GM21526 (cell line): ENCODE results near the gene CLIC5.

Experiments
- ATAC-seq: cut with Tn5 transposase; IDR thresholded peaks from one replicate; pipeline ENCODE4 v1.9.1; 2021; ENCODE audit warnings: moderate library complexity; ENCODE audit not compliant: unreplicated experiment, low FRiP score

Gene CLIC5

DNA sequence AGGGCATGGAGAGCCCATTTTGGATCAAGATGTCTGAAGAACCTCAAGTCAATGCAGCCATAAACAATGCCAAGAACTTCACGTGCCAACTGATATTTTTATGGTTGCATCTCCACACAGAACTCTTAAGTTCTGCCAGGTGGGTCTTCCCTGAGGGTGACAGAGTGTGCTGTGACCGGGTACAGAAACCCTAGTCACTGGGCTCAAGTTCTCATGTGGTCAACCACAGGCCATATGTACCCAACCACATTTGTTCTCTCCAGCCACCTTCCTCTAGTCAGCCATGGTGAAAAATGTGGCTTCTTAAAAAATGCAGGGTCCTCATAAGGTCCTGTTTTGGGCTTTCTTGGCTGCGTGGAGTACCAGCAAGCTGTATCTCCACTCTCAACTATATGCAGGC is 48.9 kb downstream of the CLIC5 start:
- ATAC-seq = no peak

DNA sequence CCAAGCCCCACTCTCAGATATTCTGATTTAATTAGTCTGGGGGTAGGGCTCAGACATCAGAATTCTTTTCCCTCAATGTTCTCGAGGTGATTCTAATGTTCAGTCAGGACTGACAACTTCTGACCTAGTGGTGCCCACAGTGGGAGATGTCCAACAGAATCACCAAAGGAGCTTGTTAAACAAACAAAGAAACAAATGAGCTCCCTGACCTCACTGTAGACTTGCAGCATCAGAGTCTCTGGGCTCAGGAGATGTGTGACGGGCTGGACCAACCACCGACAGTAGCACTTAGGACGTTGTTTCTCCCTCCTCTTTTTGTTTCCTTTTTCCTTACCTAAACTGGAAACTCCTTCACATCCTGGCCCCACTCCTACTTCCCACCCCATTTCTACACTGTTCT is 49.3 kb downstream of the CLIC5 start:
- no peak for ATAC-seq

DNA sequence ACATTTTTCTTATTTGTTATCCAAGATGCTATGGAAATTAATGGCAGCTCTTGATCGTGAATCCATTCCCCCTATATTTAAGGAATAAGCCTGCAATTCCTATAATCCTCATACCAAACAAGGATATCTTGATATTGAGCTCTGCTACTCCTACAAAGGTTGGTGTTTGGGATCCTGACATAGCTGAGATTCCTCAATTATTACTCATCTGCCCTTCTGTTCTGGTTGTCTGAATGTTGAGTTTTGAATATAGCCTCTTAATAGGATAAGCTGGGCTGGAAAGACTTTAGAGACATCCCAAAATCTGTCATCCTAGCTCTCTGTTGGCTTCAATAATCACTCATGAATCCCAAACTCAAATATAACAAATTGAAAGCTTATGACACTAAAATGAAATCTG is 49.9 kb downstream of the CLIC5 start:
- no peak for ATAC-seq

DNA sequence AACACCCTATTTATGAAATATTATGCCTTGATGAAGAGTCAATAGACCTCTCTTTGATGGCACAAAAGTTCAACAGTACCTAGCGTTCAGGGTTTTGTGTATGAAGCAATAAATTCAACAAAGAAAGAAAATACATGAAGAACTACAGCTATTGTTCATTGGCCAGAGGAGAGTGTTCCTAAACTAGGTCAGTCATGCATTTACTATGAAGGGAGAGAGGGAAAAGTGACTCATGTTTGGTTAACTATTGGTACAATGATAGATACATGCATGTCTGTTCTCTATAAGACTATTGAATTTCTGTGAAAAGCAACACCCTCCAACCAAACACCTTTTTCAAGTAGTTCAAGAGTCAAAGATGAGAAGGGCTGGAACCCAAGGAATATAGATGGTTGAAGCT is 50.7 kb downstream of the CLIC5 start:
- ATAC-seq = no peak

GRCh38 chr6:45964300-45964699 is 51.4 kb downstream of the CLIC5 start:
- no peak for ATAC-seq

DNA sequence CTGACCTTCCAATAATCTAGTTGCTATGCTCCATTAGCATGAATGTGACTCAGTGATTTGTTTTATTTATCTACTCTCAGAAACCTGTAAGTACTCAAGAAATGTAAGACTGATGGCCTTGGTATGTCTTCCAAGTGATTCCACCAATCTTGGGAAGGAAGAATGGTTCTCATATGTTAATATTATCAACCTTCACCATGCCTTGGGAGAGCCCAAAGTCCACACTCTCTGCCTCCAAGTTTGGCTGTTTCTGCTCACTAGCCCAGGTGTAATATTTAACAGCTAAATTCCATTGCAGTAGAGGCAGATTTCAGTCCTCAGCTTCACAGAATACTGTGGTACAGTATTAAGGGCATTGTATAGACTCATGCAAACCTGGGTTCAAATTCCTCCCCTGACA is 51.8 kb downstream of the CLIC5 start:
- no peak for ATAC-seq

- no peak for ATAC-seq
These were observed 54.5 kb downstream of the CLIC5 start for GRCh38 chr6:45961125-45961524.

DNA sequence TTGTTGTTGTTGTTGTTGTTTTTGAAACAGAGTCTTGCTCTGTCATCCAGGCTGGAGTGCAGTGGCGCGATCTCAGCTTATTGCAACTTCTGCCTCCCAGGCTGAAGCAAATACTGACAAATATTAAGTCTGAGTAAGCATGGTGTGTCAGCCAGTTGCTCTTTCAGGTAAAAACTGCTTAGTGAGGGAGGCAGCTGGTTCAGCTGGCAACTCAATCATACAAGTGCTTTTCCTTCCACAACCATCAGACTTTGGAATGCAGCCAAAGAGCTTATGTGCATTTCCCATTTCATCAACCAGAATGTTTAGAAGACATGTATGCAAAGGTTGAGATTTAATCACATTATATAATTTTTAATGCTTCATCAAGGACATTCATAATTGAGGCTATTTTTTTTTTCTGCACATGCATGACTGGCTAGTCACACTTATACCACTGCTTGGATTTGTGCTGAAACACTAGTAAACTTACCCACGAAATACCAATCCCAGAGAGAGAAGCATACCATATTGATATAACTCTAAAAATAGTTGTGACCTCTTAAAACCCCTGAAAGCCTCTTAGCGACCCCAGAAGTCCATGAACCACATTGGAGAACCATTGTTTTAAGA is 56.0 kb downstream of the CLIC5 start:
- ATAC-seq = no peak

DNA sequence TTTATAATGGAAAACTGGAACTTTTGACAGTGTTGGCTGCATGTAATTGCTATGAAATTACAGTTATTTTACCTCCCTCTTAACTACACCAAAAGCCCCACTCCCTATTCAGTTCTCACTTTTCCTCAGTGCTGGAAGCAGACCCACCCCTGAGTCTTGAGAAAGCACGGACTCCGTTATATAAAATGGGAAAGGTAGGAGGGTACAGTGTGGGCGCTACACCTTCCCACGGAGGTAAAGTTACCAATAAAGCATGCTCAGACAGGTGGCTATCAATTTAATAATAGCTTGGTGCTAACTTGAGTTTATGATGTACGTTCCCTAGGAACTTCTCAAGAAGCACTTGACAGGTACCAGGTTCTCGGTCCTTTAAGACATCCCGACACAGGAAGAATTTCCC is 59.0 kb downstream of the CLIC5 start:
- ATAC-seq = no peak

- no peak for ATAC-seq
These were observed 59.5 kb downstream of the CLIC5 start for GRCh38 chr6:45956176-45956575.

- no peak for ATAC-seq
These were observed 60.1 kb downstream of the CLIC5 start for GRCh38 chr6:45955597-45955996.

GRCh38 chr6:45952546-45952945 is 63.1 kb downstream of the CLIC5 start:
- ATAC-seq = no peak

DNA sequence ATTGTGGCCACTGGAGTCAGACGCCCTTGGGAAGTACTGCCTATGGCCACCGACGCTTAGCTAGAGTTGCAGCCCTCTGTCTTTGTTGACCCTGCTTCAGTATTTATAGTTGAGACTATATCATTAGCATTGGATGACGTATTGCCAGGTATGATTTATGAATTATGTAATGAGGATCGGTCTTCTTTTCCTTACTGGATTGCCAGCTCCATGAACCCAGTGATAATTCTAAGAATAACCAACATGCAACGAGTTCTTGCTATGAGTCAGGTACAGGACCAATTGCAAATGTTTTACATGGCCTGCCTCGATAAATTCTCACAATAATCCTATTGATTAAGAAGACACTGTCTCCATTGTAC is 63.5 kb downstream of the CLIC5 start:
- ATAC-seq = no peak

- no peak for ATAC-seq
These were observed 64.1 kb downstream of the CLIC5 start for GRCh38 chr6:45951321-45952167.

DNA sequence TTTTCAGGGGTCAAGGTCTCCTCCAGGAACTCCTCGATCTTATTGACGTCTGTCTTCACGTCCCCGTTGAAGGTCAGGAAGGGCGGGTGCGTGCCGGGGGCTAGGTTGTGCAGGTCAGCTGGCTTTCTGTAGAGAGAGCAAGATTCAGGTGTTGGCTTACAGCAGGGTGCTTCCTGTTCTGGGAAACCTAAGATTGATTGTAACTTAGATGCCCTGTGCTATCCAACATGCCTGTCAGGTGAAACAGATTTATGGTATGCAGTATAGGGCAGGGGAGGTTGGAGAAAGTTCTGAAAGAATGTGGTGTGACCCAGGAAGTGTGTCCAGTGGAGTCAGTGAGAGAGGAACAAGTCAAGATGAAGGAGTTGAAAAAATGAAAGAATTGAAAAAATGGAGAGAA is 66.4 kb downstream of the CLIC5 start:
- no peak for ATAC-seq

- no peak for ATAC-seq
These were observed 67.9 kb downstream of the CLIC5 start for GRCh38 chr6:45947807-45948206.

- no peak for ATAC-seq
These were observed 68.8 kb downstream of the CLIC5 start for GRCh38 chr6:45946887-45947286.

GRCh38 chr6:45946352-45946751 is 69.3 kb downstream of the CLIC5 start:
- no peak for ATAC-seq

DNA sequence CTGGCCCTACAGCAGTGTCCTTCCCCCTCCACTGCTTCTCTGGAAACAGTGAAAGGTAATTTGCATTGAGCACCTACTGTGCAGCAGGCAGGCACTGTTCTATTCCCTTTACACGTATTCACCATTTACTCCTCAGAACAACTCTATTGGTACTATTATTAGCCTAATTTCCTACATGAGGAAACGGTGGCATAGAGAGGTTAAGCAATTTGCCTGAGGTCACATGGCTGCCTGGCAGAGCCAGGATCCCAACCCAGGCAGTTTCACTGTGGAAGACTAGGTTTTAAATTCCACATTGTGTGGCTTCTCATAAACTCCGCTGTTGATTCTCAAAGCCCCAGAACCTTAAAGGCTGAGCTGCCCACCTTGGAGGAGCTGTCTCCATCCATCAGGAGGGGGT is 72.7 kb downstream of the CLIC5 start:
- no peak for ATAC-seq

- ATAC-seq = no peak
These were observed 81.8 kb downstream of the CLIC5 start for GRCh38 chr6:45933855-45934254.

DNA sequence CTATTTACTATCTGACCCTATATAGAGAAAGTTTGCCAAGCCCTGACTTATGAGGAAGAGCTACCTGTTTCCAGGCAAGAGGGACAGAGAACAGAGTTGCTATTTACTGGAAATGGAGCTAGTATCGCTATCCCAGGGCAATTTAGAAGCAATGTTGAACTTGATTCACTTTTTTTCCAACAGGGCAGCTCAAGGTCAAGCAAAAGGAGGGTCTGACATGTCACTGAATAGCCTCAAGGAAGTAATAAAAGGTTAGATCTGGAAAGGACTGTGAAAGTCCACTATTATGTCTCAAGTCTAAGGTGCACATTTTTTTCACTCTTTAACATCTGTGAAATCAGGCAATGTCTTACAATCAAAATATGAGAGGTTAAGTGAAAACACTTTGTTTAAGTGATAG is 84.4 kb downstream of the CLIC5 start:
- ATAC-seq = no peak

- ATAC-seq = no peak
These were observed 85.1 kb downstream of the CLIC5 start for GRCh38 chr6:45930420-45931040.
